DOHH2 (cell line): ENCODE results near the gene SCG5.

Source experiments
- CTCF ChIP-seq: fragments of 200-600 bp; sonication (generic); IDR thresholded peaks from one replicate; pipeline ENCODE4 v1.5.1; 2014; ENCODE audit warnings: antibody characterized with exemption, mild to moderate bottlenecking, low read depth, low read length; ENCODE audit not compliant: poor library complexity, severe bottlenecking
- EZH2phosphoT487 ChIP-seq: fragments of 200-600 bp; sonication (generic); IDR thresholded peaks from 2 replicates; pipeline ENCODE4 v1.6.1; 2017; ENCODE audit warnings: borderline replicate concordance, mild to moderate bottlenecking, antibody characterized with exemption, low read length, moderate library complexity, mixed read lengths

- TF ChIP-seq CTCF (no peak), EZH2phosphoT487 (no peak)
Measured at GRCh38 chr15:32675466-32675865, 34.0 kb downstream of the SCG5 start.
